HG03139 (cell line): ENCODE results near the gene GTF3C5.
"Not testable (repeated sequence)": the region's sequence is repeated elsewhere in the genome, so short reads cannot be mapped to it uniquely, and the experiment has no call there.

Experiments used
- ATAC-seq: cut with Tn5 transposase; IDR thresholded peaks from one replicate; pipeline ENCODE4 v1.9.1; 2021; ENCODE audit not compliant: unreplicated experiment

Gene GTF3C5

GRCh38 chr9:133030317-133031129, at the start of gene GTF3C5:
GTF3C5 (plus strand) TSS chr9:133030997; CDS start chr9:133031012, 15 bp downstream.
- ATAC-seq, result peak; percentile 93

- ATAC-seq, result peak; percentile 62
These were observed 48.3 kb upstream of the GTF3C5 start for GRCh38 chr9:132982458-132982857.

GRCh38 chr9:132983491-132984201, 47.2 kb upstream of the GTF3C5 start:
- ATAC-seq, result no peak

- no peak for ATAC-seq
These were observed 46.4 kb upstream of the GTF3C5 start for GRCh38 chr9:132984202-132985070.

- no peak for ATAC-seq
These were observed 45.8 kb upstream of the GTF3C5 start for GRCh38 chr9:132985071-132985350.

- no peak for ATAC-seq
These were observed 45.3 kb upstream of the GTF3C5 start for GRCh38 chr9:132985489-132985888.

GRCh38 chr9:132986114-132986513, 44.7 kb upstream of the GTF3C5 start:
- ATAC-seq, result no peak

- no peak for ATAC-seq
These were observed 43.9 kb upstream of the GTF3C5 start for GRCh38 chr9:132986640-132987620.

- no peak for ATAC-seq
These were observed 42.4 kb upstream of the GTF3C5 start for GRCh38 chr9:132988244-132989013.

GRCh38 chr9:132989014-132989310, 41.8 kb upstream of the GTF3C5 start:
- no peak for ATAC-seq

- ATAC-seq, result no peak
These were observed 41.3 kb upstream of the GTF3C5 start for GRCh38 chr9:132989414-132989996.

- ATAC-seq, result not testable (repeated sequence)
These were observed 40.7 kb upstream of the GTF3C5 start for GRCh38 chr9:132989998-132990557.

- ATAC-seq, result no peak
These were observed 40.0 kb upstream of the GTF3C5 start for GRCh38 chr9:132990781-132991180.

- ATAC-seq, result no peak
These were observed 39.2 kb upstream of the GTF3C5 start for GRCh38 chr9:132991351-132992300.

- ATAC-seq, result no peak
These were observed 37.3 kb upstream of the GTF3C5 start for GRCh38 chr9:132993511-132993939.

GRCh38 chr9:132994410-132995120, 36.2 kb upstream of the GTF3C5 start:
- peak; percentile 47 for ATAC-seq

GRCh38 chr9:132995121-132995420, 35.7 kb upstream of the GTF3C5 start:
- no peak for ATAC-seq
